WTC11 (cell line): ENCODE data around the gene ABHD1.

ENCODE experiments used
- CBFB ChIP-seq: sonication (generic); formaldehyde crosslinking; IDR thresholded peaks from 2 replicates; pipeline ENCODE4 v1.8.1; 2022; ENCODE audit warnings: mild to moderate bottlenecking, low read depth, missing genetic modification reagents
- ELF4 ChIP-seq: sonication (generic); formaldehyde crosslinking; IDR thresholded peaks from 2 replicates; pipeline ENCODE4 v1.8.1; 2022; ENCODE audit warnings: low read depth, mild to moderate bottlenecking, moderate library complexity, missing genetic modification reagents
- ESRRA ChIP-seq: sonication (generic); formaldehyde crosslinking; IDR thresholded peaks from 2 replicates; pipeline ENCODE4 v1.8.1; 2022; ENCODE audit warnings: mild to moderate bottlenecking, missing genetic modification reagents, borderline replicate concordance
- NR1H2 ChIP-seq: sonication (generic); formaldehyde crosslinking; IDR thresholded peaks from 2 replicates; pipeline ENCODE4 v1.9.0; 2021; ENCODE audit warnings: mild to moderate bottlenecking, moderate library complexity, missing genetic modification reagents
- NR2C2 ChIP-seq: sonication (generic); formaldehyde crosslinking; IDR thresholded peaks from 2 replicates; pipeline ENCODE4 v1.8.0; 2022; ENCODE audit warnings: mild to moderate bottlenecking, missing genetic modification reagents
- SMAD3 ChIP-seq: sonication (generic); formaldehyde crosslinking; IDR thresholded peaks from 2 replicates; pipeline ENCODE4 v1.8.0; 2022; ENCODE audit warnings: missing genetic modification reagents, mild to moderate bottlenecking, borderline replicate concordance
- USF1 ChIP-seq: sonication (generic); formaldehyde crosslinking; IDR thresholded peaks from 2 replicates; pipeline ENCODE4 v1.8.0; 2022; ENCODE audit warnings: mild to moderate bottlenecking, missing genetic modification reagents
- ZNF263 ChIP-seq: sonication (generic); formaldehyde crosslinking; IDR thresholded peaks from 2 replicates; pipeline ENCODE4 v1.8.1; 2022; ENCODE audit warnings: low read depth, mild to moderate bottlenecking, moderate library complexity, missing genetic modification reagents
- TF ChIP-seq, protein P1 (sequence below): fragments of 200-600 bp; IDR thresholded peaks from 2 replicates; pipeline ENCODE4 v1.8.0; 2022; ENCODE audit warnings: antibody characterized with exemption
- TF ChIP-seq, protein P2 (sequence below): sonication (generic); formaldehyde crosslinking; IDR thresholded peaks from 2 replicates; pipeline ENCODE4 v1.8.0; 2022; ENCODE audit warnings: mild to moderate bottlenecking, missing genetic modification reagents

GRCh38 chr2:27097341-27097740, 26.3 kb upstream of the ABHD1 start:
- TF ChIP-seq ELF4 (CRISPR knock-in tag) (no peak), NR1H2 (CRISPR knock-in tag) (no peak), ZNF263 (CRISPR knock-in tag) (no peak), ESRRA (CRISPR knock-in tag) (no peak), SMAD3 (CRISPR knock-in tag) (no peak), CBFB (CRISPR knock-in tag) (no peak), USF1 (CRISPR knock-in tag) (no peak), NR2C2 (no peak)
- TF ChIP-seq, protein P1, sequence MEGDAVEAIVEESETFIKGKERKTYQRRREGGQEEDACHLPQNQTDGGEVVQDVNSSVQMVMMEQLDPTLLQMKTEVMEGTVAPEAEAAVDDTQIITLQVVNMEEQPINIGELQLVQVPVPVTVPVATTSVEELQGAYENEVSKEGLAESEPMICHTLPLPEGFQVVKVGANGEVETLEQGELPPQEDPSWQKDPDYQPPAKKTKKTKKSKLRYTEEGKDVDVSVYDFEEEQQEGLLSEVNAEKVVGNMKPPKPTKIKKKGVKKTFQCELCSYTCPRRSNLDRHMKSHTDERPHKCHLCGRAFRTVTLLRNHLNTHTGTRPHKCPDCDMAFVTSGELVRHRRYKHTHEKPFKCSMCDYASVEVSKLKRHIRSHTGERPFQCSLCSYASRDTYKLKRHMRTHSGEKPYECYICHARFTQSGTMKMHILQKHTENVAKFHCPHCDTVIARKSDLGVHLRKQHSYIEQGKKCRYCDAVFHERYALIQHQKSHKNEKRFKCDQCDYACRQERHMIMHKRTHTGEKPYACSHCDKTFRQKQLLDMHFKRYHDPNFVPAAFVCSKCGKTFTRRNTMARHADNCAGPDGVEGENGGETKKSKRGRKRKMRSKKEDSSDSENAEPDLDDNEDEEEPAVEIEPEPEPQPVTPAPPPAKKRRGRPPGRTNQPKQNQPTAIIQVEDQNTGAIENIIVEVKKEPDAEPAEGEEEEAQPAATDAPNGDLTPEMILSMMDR, result no peak
- TF ChIP-seq, protein P2, sequence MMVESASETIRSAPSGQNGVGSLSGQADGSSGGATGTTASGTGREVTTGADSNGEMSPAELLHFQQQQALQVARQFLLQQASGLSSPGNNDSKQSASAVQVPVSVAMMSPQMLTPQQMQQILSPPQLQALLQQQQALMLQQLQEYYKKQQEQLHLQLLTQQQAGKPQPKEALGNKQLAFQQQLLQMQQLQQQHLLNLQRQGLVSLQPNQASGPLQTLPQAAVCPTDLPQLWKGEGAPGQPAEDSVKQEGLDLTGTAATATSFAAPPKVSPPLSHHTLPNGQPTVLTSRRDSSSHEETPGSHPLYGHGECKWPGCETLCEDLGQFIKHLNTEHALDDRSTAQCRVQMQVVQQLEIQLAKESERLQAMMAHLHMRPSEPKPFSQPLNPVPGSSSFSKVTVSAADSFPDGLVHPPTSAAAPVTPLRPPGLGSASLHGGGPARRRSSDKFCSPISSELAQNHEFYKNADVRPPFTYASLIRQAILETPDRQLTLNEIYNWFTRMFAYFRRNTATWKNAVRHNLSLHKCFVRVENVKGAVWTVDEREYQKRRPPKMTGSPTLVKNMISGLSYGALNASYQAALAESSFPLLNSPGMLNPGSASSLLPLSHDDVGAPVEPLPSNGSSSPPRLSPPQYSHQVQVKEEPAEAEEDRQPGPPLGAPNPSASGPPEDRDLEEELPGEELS, result no peak
